GM19324 (cell line): ENCODE results near the gene PURA.

ENCODE experiments used
- ATAC-seq: cut with Tn5 transposase; IDR thresholded peaks from one replicate; pipeline ENCODE4 v1.9.1; 2021; ENCODE audit warnings: mild to moderate bottlenecking, moderate library complexity; ENCODE audit not compliant: unreplicated experiment, low FRiP score

Gene PURA

DNA sequence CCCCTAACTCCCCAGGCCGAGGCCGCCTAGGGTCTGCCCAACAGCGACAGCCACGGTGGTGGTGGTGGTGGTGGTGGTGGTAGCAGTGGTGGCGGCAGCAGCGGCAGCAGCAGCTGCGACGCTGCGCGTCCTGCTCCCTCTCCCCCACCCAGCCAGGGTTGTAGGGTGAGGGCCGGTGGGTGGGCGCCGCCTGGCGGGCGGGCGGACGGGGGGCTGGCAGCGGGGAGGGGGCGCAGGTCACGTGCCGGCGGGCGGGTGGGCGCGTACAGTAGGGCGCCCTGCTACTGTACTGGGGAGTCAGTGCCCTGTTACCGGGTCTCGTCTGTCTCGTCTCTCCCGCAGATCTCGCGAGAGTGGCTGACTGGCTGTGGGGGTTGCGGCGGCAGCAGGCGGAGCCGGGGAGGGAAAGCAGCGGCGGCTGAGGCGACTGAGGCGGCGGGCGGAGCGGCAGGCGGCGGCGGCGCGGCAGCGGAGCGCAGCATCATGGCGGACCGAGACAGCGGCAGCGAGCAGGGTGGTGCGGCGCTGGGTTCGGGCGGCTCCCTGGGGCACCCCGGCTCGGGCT, at the start of gene PURA:
PURA (plus strand) TSS at position 411 of the 565 bp plus-strand sequence; CDS start at position 484, 73 bp downstream.
- peak; percentile 92 for ATAC-seq

DNA sequence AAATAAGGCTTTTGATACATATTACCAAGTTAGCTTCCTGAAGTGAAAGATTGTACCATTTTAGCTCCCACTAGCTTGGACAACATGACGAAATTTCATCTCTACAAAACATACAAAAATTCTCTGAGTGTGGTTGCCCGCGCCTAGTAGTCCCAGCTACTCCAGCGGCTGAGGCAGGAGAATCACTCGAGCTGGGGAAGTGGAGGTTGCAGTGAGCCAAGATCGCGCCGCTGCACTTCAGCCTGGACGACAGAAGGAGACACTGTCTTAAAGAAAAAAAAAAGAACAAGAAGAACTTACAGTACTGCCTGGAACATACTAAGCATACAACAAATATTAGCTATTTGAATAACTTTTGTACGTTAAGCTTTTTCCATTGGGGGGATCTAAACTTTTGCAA, 41.1 kb upstream of the PURA start:
- no peak for ATAC-seq

DNA sequence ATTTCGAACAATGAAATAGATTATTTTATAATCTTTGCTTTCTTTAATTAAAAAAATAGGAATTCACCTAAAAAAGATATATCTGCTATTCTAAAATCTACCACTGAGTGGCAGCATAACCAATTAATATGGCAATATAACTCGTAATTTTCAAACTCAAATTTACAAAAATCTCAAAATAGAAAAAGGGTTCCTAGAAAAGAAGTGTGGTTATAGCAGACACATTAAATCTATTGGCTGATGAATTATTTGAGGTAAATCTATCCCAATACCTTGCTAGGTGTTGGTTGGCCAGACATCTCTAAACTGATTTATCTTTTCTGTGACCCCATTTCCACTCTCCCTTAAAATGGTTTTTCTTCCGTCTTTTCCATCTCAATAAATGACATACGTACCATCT, 40.6 kb upstream of the PURA start:
- ATAC-seq, result no peak

DNA sequence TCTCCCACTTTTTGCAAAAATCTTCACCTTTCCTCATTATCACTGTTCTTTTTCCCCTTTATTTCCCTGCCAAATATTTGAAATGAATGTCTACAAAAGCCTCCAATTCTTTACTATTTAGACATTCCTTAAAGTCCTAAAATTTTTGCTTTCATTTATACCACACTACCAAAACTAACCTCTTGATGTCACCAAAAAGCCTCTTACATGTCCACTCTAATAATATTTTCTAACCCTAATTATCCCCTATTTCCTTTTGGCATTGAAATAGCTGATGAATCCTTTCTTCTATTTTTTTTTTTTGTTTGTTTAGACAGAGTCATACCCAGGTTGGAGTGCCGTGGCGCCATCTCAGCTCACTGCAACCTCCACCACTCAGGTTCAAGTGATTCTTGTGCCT, 38.5 kb upstream of the PURA start:
- ATAC-seq, result no peak

DNA sequence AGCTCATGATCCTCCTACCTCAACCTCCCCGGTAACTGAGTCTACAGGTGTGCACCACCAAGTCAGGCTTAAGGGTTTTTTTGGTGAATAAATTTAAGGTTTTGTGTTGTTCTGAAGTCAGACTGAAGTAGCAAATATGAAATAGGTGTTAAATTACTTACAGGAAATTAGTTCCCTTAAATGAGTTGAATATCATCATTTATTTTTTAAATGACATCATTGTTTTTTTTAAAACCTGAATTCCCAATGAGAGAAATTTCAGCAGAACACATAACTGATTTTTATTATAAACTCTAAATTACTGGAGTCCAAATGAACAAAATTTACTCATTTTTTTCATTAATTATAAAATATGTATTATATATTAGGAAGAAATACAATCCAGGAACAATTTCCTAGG, 37.8 kb upstream of the PURA start:
- ATAC-seq, result no peak

DNA sequence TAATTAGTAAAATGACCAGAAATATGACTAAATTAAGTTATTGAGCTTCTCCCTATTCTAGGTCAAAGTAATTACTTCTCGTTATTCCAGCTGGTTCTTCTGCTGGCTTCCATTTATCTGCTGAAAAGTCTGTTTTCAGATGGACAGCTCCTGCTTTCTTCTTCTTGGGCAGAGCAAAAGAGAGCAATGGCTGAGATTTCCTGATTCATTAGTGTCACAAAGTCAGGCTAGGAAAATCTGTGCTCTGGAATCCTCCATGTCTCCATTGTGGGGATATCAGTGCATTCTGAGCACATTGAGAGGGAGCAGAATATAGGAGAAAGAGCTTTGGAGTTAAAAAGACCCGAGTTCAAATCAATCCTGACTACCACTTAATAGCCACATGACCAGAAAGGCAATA, 37.1 kb upstream of the PURA start:
- no peak for ATAC-seq

DNA sequence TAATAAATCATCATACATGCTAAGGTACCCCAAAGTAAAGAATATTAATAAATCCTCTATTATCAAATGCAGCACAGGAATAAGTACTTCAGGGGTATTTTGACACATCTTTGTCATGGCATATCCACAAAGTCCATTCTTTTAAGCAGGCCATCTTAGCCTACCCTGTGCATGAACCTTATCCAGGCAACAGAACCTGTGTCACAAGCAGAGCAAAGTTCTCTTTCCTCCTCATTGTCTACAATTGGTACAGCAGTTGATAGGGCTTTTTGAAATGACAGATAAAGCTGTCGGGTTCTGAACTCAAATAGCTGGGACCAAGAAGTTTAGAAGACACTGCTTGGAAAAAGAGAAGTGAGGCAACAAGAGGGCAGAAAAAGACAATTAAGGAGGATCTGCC, 30.8 kb upstream of the PURA start:
- ATAC-seq, result no peak

DNA sequence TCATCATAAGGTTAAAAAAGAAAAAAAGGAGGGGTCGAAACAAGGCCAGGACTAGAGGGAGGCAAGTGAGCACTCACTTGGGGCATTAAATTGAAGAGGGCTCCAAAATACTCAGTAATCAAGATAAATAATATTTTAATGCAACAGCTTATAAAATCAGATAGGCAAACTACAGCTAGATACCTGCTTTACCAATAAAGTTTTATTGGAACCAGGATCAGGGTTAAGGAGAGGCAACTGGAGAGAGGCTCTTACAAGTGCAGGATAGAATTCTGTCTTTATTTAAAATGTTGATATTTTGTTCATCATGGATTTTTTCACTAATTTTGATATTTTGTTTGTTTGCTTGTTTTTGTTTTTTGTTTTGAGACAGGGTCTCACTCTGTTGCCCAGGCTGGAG, 30.3 kb upstream of the PURA start:
- ATAC-seq, result no peak

DNA sequence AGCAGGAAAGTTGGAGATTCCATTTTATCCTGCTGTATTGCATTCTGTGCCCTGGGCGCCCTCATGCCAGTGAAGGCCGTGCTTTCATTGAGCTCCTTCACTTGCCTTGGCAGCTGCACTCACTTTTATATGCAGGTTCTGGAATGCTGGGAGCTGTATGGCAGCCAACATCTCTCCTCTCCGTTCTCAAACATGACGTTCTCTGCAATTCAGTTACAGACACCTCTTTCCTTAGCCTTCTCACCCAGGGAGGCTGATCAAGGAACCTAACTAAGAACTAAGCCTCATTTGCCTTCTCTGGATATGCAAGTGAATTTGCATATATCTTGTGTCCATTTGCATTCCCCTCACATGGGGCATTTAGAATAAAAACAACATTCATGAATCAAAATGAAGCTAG, 29.4 kb upstream of the PURA start:
- ATAC-seq, result no peak

DNA sequence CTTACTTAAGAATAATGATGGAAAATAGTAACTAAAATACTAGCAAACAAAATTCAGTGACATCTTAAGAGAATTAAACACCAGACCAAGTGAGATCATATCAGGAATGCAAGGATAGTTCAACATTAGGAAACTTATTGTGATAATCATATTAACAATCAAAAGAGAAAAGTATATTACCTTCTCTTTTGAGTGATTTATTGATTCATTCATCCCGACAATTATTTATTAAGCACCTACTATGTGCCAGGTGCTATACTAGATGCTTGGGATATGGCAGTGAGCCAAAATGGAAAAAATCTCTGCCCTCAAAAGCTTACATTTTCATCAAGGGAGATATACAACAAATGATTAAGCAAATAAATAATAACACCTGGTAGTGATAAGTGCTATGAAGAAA, 23.7 kb upstream of the PURA start:
- ATAC-seq, result no peak

DNA sequence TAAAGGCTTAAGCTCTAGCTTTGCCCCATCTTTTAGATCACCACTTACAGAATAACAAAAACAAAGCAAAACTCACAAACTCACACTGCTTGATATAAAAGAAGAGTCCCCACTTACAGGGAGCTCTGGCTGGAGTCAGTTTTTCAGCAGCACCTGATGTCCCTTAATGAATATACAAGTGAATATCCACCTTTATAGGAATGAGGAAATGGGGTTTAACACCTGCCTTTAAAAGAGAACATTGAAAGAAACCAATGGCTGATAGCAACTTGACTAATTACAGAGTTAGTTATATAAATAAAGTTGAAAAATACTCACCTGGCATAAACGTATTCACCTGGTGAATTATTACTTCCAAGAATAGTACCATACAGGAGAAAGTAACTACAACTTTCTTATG, 20.7 kb upstream of the PURA start:
- no peak for ATAC-seq

DNA sequence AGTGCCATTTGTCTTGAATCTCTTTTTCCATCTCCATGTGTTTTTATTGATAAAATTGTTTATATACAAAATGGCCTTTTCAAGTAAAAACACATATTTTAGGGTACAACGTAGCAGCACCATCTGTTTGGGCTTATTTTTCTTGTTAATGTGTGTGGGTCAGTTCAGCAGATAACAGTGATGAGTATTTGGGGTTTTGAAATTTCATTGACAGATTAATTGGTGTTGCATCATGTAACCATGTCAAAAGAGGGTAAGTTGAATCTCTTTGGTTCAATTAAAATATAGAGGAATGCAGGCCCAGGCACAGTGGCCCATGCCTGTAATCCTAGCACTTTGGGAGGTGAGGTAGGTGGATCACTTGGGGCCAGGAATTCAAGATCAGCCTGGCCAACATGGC, 20.0 kb upstream of the PURA start:
- ATAC-seq, result no peak

DNA sequence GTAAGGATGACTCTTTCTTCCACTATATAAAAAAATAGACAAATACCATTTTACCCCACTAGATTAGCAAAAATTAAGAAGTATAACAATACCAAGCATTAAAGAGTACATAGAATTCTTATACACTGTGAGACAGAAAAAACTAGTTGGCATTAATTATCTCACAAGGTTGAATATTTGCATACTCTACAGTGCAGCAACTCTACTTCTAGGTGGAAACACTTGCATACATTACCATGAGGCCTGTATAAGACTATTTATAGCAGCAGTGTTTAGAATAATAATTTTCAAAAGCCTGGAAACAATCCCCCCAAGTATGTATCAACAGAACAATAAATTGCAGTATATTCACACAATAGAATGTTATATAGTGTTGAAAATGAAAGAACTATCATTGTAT, 19.0 kb upstream of the PURA start:
- no peak for ATAC-seq

DNA sequence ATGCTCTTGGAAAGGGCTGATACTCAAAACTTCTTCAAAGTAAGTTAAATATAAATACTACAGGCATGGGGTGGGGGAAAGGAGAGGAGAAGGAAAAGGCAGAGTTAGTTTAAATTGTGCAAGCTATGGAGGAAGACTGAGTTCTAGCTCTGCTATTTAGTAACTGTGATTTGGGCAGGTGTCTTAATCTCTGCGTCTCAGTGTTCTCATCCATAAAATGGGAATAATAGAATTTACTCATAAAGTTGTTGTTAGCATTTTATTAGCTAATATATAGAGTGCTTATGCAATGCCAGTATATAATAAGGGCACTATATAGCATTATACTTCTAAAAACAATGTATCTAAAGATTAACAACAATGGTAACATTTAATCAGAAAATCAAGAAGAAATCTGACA, 12.7 kb upstream of the PURA start:
- ATAC-seq, result no peak

DNA sequence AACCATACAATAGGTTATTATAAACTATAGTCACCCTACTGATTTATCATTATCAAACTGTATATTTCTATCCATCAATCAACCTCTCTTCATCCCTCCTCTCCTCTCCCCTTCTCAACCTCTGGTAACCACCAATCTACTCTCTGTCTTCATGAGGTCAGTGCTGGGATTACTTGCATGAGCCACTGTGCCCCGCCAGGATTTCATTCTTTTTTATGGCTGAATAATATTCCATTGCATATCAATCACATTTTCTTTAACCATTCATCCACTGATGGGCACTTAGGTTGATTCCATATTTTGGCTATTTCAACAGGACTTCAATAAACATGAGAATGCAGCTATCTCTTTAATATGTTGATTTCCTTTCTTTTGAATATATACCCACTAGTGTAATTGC, 10.8 kb upstream of the PURA start:
- ATAC-seq, result no peak

DNA sequence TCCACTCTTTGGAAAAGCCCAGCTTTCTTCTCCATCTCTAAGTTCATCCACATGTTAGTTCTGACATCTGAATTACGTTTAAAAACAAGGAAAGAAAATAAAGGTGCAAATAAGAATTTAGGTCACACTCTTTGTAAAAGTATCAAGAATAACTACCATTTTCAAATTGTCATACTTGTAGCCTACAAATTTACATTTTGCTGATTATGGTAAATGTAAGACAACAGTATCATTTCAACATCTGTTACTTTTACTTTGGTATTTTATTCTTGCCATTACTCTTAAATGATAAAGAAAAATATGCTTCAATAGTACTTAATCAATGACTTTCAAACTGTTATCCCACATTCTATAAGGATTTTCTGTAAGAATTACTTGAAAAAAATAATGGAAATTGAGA, 9.8 kb upstream of the PURA start:
- ATAC-seq, result no peak

DNA sequence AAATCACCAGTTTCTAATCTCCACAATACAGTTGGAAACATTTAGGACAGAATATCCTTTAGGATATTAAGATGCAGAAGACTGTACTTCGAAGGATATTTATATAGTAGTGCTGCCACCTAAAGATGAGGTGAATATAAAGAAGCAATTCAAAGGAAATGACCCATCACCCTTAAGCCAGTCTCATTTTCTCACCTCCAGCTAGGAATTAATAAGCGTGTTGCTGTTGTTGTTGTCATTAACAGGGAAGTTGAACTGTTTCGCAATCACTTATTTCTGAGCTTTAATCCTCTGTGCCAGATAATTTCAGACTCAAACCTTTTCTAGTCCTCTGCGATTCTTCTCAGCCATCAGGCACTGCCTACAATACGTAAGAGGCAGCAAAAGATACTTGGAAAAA, 7.8 kb upstream of the PURA start:
- no peak for ATAC-seq

DNA sequence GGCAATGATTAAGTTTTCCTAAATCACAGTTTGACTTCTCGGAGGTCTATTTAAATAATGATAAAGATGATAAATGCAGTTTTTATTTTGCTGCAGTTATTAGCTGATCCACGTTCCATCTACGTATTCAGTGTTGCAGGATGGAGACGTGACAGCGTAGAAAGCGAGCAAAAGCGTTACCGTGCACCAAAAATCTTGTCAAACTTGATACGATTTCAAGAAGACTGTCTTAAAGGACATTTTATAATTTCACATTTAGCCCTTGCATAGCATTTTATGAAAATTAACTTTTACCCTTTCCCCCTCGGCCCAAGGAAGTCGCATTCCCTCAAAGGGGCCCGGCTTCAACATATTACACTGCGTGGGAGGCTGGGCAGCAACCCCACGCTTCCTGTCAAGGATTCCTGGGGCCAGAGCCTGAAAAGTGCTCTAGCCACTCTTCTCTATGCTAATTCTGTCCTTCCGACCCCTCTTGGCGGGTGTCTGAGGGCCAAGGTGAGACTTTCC, 7.1 kb upstream of the PURA start:
- ATAC-seq, result no peak

DNA sequence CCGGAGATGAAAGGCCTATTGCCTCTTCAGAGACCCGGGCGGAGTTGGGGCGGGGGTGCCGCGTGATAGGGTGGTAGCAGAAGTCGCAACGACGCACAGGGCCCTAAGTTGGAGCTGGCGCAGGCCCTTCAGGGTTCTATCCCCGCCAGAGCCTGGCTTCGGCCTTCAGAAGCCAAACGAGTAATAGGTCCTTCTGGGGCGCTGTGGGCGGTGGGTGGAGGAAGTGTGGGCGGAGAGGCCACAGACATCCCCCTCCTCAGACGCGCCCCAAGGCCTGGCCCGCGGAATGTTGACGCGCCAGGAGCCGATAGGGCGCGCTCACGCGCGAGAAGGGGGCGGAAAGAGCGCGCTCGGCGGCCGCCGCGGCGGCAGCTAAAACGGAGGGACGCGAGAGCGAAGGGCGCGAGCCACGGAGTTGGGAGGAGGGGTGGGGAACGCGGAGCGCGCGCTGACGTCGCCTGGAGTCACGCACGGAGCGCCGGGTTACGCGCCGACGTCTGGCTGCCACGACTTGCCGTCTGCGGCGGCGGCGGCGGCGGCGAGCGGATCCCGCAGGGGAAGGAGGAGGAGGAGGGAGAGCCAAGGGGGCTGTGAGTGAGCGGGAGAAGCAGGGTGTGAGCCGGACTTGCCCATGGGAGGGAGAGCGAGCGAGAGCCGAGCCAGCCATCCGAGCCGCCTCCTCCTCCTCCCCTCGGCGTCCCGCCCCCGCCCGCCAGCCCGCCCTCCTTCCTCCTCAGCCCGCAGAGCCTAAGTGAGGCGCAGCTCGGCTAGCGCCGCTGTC, 6.4 kb upstream of the PURA start:
- peak; percentile 93 for ATAC-seq

DNA sequence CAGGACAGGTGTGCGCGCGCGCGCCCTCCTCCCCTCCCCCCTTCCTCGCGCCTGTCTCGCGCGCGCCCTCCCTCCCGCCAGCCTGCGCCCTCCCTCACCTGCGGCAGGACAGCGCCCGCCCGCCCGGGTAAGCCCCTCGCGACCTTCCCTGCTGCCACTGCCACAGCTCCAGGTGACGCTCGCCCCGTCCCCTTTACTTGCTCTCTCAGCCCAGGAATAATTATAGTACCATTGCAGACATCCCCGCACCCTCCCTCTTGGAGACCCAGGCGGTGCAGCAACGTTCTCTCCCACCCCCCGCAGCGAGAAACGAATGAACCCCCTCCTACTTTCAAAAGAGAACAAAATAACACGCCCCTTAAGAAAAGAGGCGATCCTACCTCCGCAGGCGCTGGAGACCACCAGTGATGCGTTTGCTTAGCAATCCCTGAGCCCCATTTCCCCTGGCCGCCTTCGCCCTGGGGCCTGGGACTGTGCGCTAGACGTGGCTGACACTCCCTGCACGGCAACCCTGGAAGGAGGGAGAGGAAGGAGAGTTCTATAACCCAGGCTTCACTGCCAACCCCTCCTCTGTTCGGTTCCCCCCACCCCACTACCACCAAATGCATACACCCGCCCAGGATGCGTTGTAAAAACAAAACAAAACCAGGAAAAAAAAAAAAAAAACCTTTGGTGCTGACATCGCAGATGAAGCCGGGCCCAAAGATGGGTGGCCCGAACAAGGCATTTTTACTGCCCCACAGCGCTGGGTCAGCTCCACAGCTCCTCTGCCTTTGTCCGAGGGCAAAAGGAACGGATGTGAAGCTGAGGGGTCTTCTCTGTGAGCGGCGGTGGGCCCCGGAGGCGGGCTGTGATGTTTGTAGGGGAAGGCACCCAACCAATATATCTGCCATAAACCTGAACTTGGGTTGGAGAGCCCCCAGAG, 5.6 kb upstream of the PURA start:
- ATAC-seq, result no peak

DNA sequence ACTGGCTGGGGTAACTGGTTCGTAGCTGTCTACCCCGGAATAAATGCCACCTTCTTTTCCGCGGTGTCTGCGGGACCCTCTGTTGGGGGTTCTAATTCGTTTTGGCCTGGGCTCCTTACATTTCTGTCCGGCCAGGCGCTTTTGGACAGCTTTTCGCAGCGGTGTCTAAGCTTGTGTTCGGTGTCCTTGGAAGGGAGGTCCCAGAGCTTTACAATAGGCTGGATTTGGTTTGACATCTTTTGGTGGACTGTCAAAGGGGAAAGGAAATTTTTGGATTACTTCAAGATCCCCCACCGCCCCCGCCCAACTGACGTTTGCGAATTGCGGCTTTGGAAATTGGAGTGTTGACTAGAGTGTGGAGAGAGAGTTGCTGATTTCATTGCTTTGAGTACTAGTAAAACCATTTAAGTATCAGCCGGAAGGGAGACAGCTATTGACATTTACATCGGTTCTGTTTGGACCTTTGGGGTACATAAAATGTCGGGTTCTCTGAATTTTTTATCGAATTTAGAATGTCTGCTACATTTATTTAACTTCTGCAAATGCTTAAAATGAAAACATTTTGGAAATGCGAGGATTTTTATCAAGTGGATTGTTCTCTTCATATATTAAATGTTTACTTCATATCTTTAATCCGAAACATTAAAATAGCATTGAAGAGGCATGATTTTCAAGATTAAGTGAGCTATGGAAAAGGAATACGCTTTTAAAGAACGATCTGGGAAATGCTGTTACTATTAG, 4.7 kb upstream of the PURA start:
- no peak for ATAC-seq
